Measurements from ENCODE around the gene MRGPRE. TPM values are rescaled to one million over a fixed set of nuclear protein-coding genes. Genes with fewer than 3 reads are reported as not detected.

MRGPRE gene
- total RNA-seq, 1 donor from 2014 or later, result not detected

DNA sequence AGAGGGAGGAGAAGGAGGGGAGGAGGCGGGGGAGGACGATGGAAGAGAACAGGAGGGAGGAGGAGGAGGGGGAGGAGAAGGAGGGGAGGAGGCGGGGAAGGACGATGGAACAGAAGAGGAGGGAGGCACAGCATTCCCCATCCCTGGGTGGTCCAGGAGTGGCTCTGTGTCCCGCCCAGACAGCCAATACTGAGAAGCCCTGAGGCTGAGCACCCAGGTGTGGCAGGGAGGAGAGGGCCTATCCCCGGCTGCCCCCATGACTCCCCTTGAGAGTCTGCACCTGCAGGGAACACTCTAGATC lies 717 bp downstream of the MRGPRE start:
- Mint-ChIP-seq H3K27me3 (peaks cover 37% of the 10 kb centered on the region), H3K27ac (no peak overlapping the region), H3K9me3 (ENCODE audit: low read depth) (no peaks in the 10 kb centered on the region), H3K36me3 (ENCODE audit: insufficient read depth) (no peaks in the 10 kb centered on the region), H3K4me3 (ENCODE audit: low read depth) (no peak overlapping the region), H3K4me1 (ENCODE audit: low read depth) (no peaks in the 10 kb centered on the region)
- TF ChIP-seq, protein P1, sequence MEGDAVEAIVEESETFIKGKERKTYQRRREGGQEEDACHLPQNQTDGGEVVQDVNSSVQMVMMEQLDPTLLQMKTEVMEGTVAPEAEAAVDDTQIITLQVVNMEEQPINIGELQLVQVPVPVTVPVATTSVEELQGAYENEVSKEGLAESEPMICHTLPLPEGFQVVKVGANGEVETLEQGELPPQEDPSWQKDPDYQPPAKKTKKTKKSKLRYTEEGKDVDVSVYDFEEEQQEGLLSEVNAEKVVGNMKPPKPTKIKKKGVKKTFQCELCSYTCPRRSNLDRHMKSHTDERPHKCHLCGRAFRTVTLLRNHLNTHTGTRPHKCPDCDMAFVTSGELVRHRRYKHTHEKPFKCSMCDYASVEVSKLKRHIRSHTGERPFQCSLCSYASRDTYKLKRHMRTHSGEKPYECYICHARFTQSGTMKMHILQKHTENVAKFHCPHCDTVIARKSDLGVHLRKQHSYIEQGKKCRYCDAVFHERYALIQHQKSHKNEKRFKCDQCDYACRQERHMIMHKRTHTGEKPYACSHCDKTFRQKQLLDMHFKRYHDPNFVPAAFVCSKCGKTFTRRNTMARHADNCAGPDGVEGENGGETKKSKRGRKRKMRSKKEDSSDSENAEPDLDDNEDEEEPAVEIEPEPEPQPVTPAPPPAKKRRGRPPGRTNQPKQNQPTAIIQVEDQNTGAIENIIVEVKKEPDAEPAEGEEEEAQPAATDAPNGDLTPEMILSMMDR (IDR thresholded peaks at IDR 0.05; ENCODE audit: unreplicated experiment), result no peak
- no peak for DNase-seq (ENCODE audit: low spot score, unreplicated experiment)

DNA sequence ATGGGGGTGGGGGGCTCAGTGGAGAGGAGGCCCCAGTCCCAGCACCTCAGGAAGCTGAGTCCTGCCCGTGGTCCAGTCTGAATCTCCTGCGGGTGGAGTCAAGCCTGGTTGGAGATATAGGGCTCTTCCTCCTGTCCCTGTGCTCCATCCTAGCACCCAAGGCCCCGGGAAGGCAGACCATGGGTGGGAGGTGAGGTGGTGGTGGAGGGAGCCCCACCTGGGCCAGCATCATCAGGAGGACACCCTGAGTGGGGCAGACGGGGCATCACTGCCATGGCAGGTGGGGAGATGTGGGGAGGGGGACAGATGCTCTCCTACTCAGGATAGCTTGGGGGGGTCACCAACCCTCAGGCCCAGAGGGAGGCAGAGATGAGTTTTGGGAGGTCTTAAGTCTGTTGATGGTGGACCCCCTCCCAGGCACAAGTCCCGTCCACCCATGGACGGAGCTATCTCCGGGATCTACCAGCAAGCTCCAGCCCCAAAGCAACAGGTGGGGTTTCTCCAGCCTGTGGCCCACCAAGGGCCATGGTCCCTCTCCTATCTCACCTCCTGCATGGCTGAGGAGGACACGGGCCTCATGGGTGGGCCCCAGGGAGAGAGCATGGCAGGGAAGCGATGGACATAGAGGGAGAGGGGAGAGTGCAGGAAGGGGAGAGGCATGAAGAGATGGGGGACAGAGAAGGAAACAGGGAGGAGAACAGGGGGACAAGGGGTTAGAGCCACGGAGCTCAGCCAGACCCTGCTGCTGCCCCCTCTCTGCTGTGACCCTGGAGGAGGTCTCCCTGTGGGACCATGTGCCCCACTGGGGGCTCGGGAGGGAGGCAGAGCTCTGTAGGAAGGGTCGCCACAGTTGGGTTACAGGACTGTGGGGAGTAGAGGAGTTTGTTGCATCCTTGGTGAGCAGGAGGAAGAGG lies 1.3 kb downstream of the MRGPRE start:
- H3K27ac Mint-ChIP-seq, result no peak overlapping the region
- no peaks in the 10 kb centered on the region for H3K4me1 Mint-ChIP-seq (ENCODE audit: low read depth)
- H3K4me3 Mint-ChIP-seq (ENCODE audit: low read depth), result no peak overlapping the region
- H3K36me3 Mint-ChIP-seq (ENCODE audit: insufficient read depth), result no peaks in the 10 kb centered on the region
- peaks cover 42% of the 10 kb centered on the region for H3K27me3 Mint-ChIP-seq
- TF ChIP-seq, protein P1 (IDR thresholded peaks at IDR 0.05; ENCODE audit: unreplicated experiment), result no peak
- no peaks in the 10 kb centered on the region for H3K9me3 Mint-ChIP-seq (ENCODE audit: low read depth)
- DNase-seq (ENCODE audit: low spot score, unreplicated experiment), result no peak

DNA sequence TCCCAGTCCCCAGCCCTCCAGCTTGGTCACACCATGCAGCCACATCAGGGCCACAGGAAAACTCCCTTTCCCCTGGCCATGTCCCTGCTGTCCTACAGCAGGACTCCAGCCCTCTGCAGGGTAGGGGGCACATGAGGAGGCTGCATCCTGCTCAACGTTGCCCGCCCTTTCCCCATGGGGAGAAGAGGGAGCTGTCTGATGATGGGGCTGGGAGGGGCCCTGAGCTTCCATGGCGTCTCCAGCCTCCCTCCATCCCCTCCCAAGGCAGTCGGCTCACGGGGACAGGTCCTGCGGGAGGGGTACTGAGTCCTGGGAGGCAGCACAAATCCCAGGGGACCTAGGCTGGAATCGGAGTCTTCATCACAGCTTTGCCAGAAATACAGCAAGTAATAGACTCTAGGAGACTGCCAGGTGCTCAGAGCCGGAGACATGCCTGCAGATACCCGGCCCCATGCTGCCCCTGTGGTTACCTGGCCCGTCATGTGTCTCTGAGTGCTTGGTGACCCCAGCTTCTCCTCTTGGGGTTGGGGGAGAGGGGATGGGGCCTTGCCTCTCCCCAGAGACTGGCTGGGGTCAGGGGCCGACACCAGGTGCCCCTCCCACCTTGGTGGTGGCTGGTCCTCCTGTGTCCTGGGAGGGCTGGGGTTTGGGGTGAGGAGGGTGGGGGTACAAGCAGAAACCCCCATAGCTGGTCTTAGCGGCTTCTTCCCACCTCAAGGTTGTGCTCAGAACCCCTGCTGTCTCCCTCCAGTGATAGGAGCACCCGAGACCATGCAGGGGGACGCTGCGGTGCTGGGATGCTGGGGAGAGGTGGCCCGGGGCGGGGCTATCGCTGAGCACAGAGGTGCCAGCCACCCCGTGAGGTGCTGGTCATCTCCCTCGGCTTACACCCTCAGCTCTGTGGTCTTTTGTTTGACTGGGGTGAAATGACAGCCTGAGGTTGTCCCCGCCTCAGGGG lies 2.3 kb downstream of the MRGPRE start:
- TF ChIP-seq, protein P1 (IDR thresholded peaks at IDR 0.05; ENCODE audit: unreplicated experiment), result no peak
- Mint-ChIP-seq H3K4me1 (ENCODE audit: low read depth) (no peaks in the 10 kb centered on the region), H3K27ac (no peak overlapping the region), H3K9me3 (ENCODE audit: low read depth) (no peaks in the 10 kb centered on the region), H3K4me3 (ENCODE audit: low read depth) (no peak overlapping the region), H3K27me3 (peaks cover 33% of the 10 kb centered on the region), H3K36me3 (ENCODE audit: insufficient read depth) (no peaks in the 10 kb centered on the region)
- no peak for DNase-seq (ENCODE audit: low spot score, unreplicated experiment)

DNA sequence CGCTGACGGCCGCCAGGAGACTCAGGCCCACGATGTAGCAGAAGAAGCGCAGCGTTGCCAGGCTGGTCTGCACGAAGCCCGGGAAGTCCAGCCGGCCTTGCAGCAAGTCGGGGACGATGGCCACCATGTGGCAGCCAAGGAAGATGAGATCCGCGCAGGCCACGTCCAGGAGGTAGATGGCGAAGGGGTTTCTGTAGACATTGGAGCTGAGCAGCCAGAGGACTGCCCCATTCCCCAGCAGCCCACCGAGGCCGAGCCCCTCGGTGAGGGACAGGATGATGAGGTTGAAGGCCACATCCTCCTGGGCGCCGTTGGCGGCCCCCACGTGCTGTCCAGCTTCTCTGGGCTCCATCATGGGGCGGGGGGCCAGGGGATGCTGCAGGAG lies 3.8 kb downstream of the MRGPRE start:
- Mint-ChIP-seq H3K4me1 (ENCODE audit: low read depth) (no peaks in the 10 kb centered on the region), H3K27me3 (peaks cover 36% of the 10 kb centered on the region), H3K36me3 (ENCODE audit: insufficient read depth) (no peaks in the 10 kb centered on the region), H3K27ac (no peak overlapping the region), H3K9me3 (ENCODE audit: low read depth) (no peaks in the 10 kb centered on the region), H3K4me3 (ENCODE audit: low read depth) (no peak overlapping the region)
- DNase-seq (ENCODE audit: low spot score, unreplicated experiment), result no peak
- TF ChIP-seq, protein P1 (IDR thresholded peaks at IDR 0.05; ENCODE audit: unreplicated experiment), result no peak

Data from progenitor cell of endocrine pancreas (in vitro differentiated cells).